IMR-90 (cell line): Measurements from ENCODE around the gene GLB1L. TPM values are rescaled to one million over a fixed set of nuclear protein-coding genes. Genes with fewer than 3 reads are reported as not detected.

Experiments
- ATAC-seq: fragments of 200-7000 bp; cut with Tn5 transposase; 2 replicates; pipeline ENCODE4 v1.9.1; 2020; ENCODE audit warnings: low read depth, mild to moderate bottlenecking, moderate library complexity
- BruUV-seq: library from RNA; stranded (reverse); fragments of 400-500 nt; replicated peaks from 2 replicates; lab custom pipeline; 2021; lab: Mats Ljungman, UMichigan
- CTCF ChIA-PET: fragments of 300-600 bp; formaldehyde crosslinking; extraction: SDS; loops from one replicate; lab custom pipeline; 2021; ENCODE audit warnings: antibody characterized with exemption; lab: Yijun Ruan, JAX
- POLR2A ChIA-PET: fragments of 300-600 bp; sonication (Branson Sonifier 250); formaldehyde crosslinking; loops from one replicate; lab custom pipeline; 2022; ENCODE audit warnings: antibody characterized with exemption; ENCODE audit not compliant: unreplicated experiment; lab: Charles Lee
- DNase-seq: peaks from one replicate; pipeline ENCODE4 v3.0.0; 2013
- H2AFZ ChIP-seq: replicated peaks from 2 replicates; pipeline ENCODE3; 2013; ENCODE audit warnings: low read length, mild to moderate bottlenecking; ENCODE audit not compliant: poor library complexity
- H2AK5ac ChIP-seq: 2 replicates; pipeline ENCODE4 v1.6.1; 2013; ENCODE audit warnings: low read depth, low read length, inconsistent platforms
- H2AK9ac ChIP-seq: replicated peaks from 2 replicates; pipeline ENCODE3; 2013; ENCODE audit warnings: mild to moderate bottlenecking, low read depth, low read length, moderate library complexity; ENCODE audit not compliant: poor library complexity
- H2BK120ac ChIP-seq: 2 replicates; pipeline ENCODE4 v1.6.1; 2013; ENCODE audit warnings: low read depth, low read length, inconsistent platforms
- H2BK15ac ChIP-seq: 3 replicates; pipeline ENCODE4 v1.6.1; 2013; ENCODE audit warnings: low read depth, low read length, inconsistent platforms
- H2BK20ac ChIP-seq: 2 replicates; pipeline ENCODE4 v1.6.1; 2013; ENCODE audit warnings: low read depth, mild to moderate bottlenecking, inconsistent platforms, low read length, moderate library complexity
- H2BK5ac ChIP-seq: 2 replicates; pipeline ENCODE4 v1.6.1; 2013; ENCODE audit warnings: mild to moderate bottlenecking, low read depth, low read length, inconsistent platforms; ENCODE audit not compliant: poor library complexity, severe bottlenecking
- H3K14ac ChIP-seq: replicated peaks from 2 replicates; pipeline ENCODE4 v1.6.1; 2013; ENCODE audit warnings: low read depth, low read length, inconsistent platforms
- H3K18ac ChIP-seq: 2 replicates; pipeline ENCODE4 v1.6.1; 2013; ENCODE audit warnings: low read depth, low read length, control low read depth
- H3K23ac ChIP-seq: 2 replicates; pipeline ENCODE4 v1.6.1; 2013; ENCODE audit warnings: low read depth, low read length, inconsistent platforms
- H3K27ac ChIP-seq: 2 replicates; pipeline ENCODE4 v1.5.1; 2013; ENCODE audit warnings: mild to moderate bottlenecking, control low read depth, low read length; ENCODE audit not compliant: insufficient read depth
- H3K27me3 ChIP-seq: 2 replicates; pipeline ENCODE4 v1.6.1; 2013; ENCODE audit warnings: low read length; ENCODE audit not compliant: control insufficient read depth, insufficient read depth
- H3K36me3 ChIP-seq: 2 replicates; pipeline ENCODE4 v1.6.1; 2013; ENCODE audit warnings: low read length, mixed read lengths; ENCODE audit not compliant: control insufficient read depth, insufficient read depth
- H3K4ac ChIP-seq: 2 replicates; pipeline ENCODE4 v1.6.1; 2013; ENCODE audit warnings: low read depth, low read length, inconsistent platforms
- H3K4me1 ChIP-seq: 2 replicates; pipeline ENCODE4 v1.6.1; 2013; ENCODE audit warnings: low read length, mixed read lengths; ENCODE audit not compliant: control insufficient read depth, insufficient read depth
- H3K4me2 ChIP-seq: 2 replicates; pipeline ENCODE4 v1.6.1; 2013; ENCODE audit warnings: low read depth, mild to moderate bottlenecking, control low read depth, low read length, moderate library complexity
- H3K4me3 ChIP-seq: 2 replicates; pipeline ENCODE4 v1.5.1; 2013; ENCODE audit warnings: low read depth, mild to moderate bottlenecking, control low read depth, low read length, moderate library complexity; ENCODE audit not compliant: insufficient read depth
- H3K56ac ChIP-seq: 2 replicates; pipeline ENCODE4 v1.6.1; 2013; ENCODE audit warnings: low read length, inconsistent platforms; ENCODE audit not compliant: insufficient read depth; ENCODE audit errors: extremely low read depth
- H3K79me1 ChIP-seq, 2 experiments: 2 replicates each; pipeline ENCODE4 v1.6.1; 2013; ENCODE audit warnings: low read length in 2 of 2, inconsistent platforms in 1 of 2, low read depth in 1 of 2
- H3K9ac ChIP-seq: 2 replicates; pipeline ENCODE4 v1.6.1; 2013; ENCODE audit warnings: low read depth, low read length, control low read depth
- H3K9me1 ChIP-seq: 2 replicates; pipeline ENCODE4 v1.6.1; 2013; ENCODE audit warnings: low read length, inconsistent platforms; ENCODE audit not compliant: insufficient read depth
- H3K9me3 ChIP-seq: 2 replicates; pipeline ENCODE4 v1.6.1; 2013; ENCODE audit warnings: low read length; ENCODE audit not compliant: control insufficient read depth, insufficient read depth
- H4K20me1 ChIP-seq: 2 replicates; pipeline ENCODE4 v1.6.1; 2013; ENCODE audit warnings: low read length, inconsistent platforms; ENCODE audit not compliant: insufficient read depth
- H4K5ac ChIP-seq: 2 replicates; pipeline ENCODE4 v1.6.1; 2013; ENCODE audit warnings: mild to moderate bottlenecking, low read depth, low read length, control low read depth
- H4K8ac ChIP-seq, 2 experiments: 2 replicates each; pipeline ENCODE4 v1.6.1; 2013; ENCODE audit warnings: low read depth in 2 of 2, low read length in 2 of 2, control low read depth in 1 of 2, inconsistent platforms in 1 of 2
- H4K91ac ChIP-seq: 2 replicates; pipeline ENCODE4 v1.6.1; 2013; ENCODE audit warnings: low read depth, low read length, inconsistent platforms; ENCODE audit not compliant: insufficient read depth
- CEBPB ChIP-seq: IDR thresholded peaks from 2 replicates; pipeline ENCODE4 v1.6.1; 2012; ENCODE audit warnings: low read depth, low read length, improper control_type of control experiment
- ELK1 ChIP-seq: fragments of 150-350 bp; IDR thresholded peaks from 2 replicates; pipeline ENCODE4 v1.6.1; 2016; ENCODE audit warnings: low read depth, mild to moderate bottlenecking, low read length, moderate library complexity, borderline replicate concordance
- MAZ ChIP-seq: IDR thresholded peaks from 2 replicates; pipeline ENCODE4 v1.6.1; 2012; ENCODE audit warnings: low read depth, mild to moderate bottlenecking, low read length, improper control_type of control experiment, moderate library complexity, borderline replicate concordance
- POLR2A ChIP-seq: IDR thresholded peaks from 2 replicates; pipeline ENCODE4 v1.6.1; 2012; ENCODE audit warnings: mild to moderate bottlenecking, low read depth, low read length
- RFX5 ChIP-seq: IDR thresholded peaks from 2 replicates; pipeline ENCODE4 v1.8.0; 2012; ENCODE audit warnings: low read depth, mild to moderate bottlenecking, low read length, moderate library complexity
- SMC3 ChIP-seq: fragments of 150-350 bp; IDR thresholded peaks from 2 replicates; pipeline ENCODE4 v1.6.1; 2016; ENCODE audit warnings: low read depth, mild to moderate bottlenecking, antibody characterized with exemption, low read length, moderate library complexity
- USF2 ChIP-seq: fragments of 150-350 bp; IDR thresholded peaks from 2 replicates; pipeline ENCODE4 v1.6.1; 2017; ENCODE audit warnings: mild to moderate bottlenecking, antibody characterized with exemption, low read length, low read depth
- WGBS, 2 experiments: methylation state at CpG; one replicate each; pipeline versions ENCODE4 v1.1.5 to v1.1.7; 2013; ENCODE audit warnings: missing lambda C conversion rate in 2 of 2; ENCODE audit not compliant: insufficient read length in 1 of 2; ENCODE audit errors: extremely low coverage in 2 of 2; 5-methylcytosine and 5-hydroxymethylcytosine counted together
- dilution Hi-C: fragments of 300-500 bp; cut with HindIII; formaldehyde crosslinking; loops from one replicate; pipeline ENCODE4 v1.14.3; 2018; ENCODE audit warnings: low sequenced_read_pairs; ENCODE audit not compliant: unreplicated experiment
- in situ Hi-C: fragments of 300-500 bp; cut with MboI; formaldehyde crosslinking; loops from 3 replicates; pipeline ENCODE4 v1.14.3; 2019; ENCODE audit warnings: low sequenced_read_pairs, inconsistent platforms, mixed read lengths
- intact Hi-C: fragments of 100-400 bp; cut with micrococcal nuclease; formaldehyde crosslinking; loops from 2 replicates; pipeline ENCODE4 v1.10.0; 2022
- polyA plus RNA-seq, 3 experiments: library from polyadenylated mRNA; depleted of rRNA; stranded (reverse); fragments of >200 nt; gene quantifications; 2 replicates each; pipeline ENCODE4 v1.2.3, GENCODE V29; 2012; ENCODE audit warnings: low replicate concordance in 1 of 3
- total RNA-seq: library from RNA; depleted of rRNA; stranded (reverse); fragments of >200 nt; gene quantifications from 2 replicates; pipeline ENCODE4 v1.2.3, GENCODE V29; 2012

GLB1L gene
- total and polyA plus RNA-seq, 2 of the 4 experiments (the other 2 are of a cell fraction), result 4.1 to 6.2 TPM

- peaks cover 49% of the 10 kb centered on the region for H3K36me3 ChIP-seq
- no peak overlapping the region for H3K4me2 ChIP-seq
- H3K23ac ChIP-seq, result no peak overlapping the region
- ATAC-seq (no peak), DNase-seq (no peak)
- H3K27ac ChIP-seq, result no peak overlapping the region
- H2AFZ ChIP-seq, result no peak overlapping the region
- H3K56ac ChIP-seq, result no peak overlapping the region
- peaks cover 28 to 35% of the 10 kb centered on the region in 2 experiments for H3K79me1 ChIP-seq
- no peak overlapping the region for H4K8ac ChIP-seq
- no peak overlapping the region for H2BK20ac ChIP-seq
- no peak overlapping the region for H3K14ac ChIP-seq
- no peak overlapping the region for H2AK5ac ChIP-seq
- POLR2A ChIA-PET, result no interaction called here
- H3K4me3 ChIP-seq, result no peak overlapping the region
- BruUV-seq, result no TSS peak
- H3K9ac ChIP-seq, result no peak overlapping the region
- no peak overlapping the region for H2AK9ac ChIP-seq
- no peak overlapping the region for H4K91ac ChIP-seq
- no peak overlapping the region for H2BK15ac ChIP-seq
- CTCF ChIA-PET, result no interaction called here
- no peaks in the 10 kb centered on the region for H3K9me3 ChIP-seq
- H4K5ac ChIP-seq, result no peak overlapping the region
- H3K9me1 ChIP-seq, result peaks cover 8% of the 10 kb centered on the region; the same call in 1 of the 2 replicates
- WGBS, 2 experiments, result 95% methylated on average over 3 of the region's 3 CpGs; no CpG with 5 or more reads in 1 of the 2 experiments
- H2BK5ac ChIP-seq, result no peak overlapping the region
- peaks cover 5% of the 10 kb centered on the region for H3K4me1 ChIP-seq
- H2BK120ac ChIP-seq, result no peak overlapping the region
- H3K27me3 ChIP-seq, result no peaks in the 10 kb centered on the region
- no peak overlapping the region for H3K18ac ChIP-seq
- intact Hi-C loops, result no loop called here
- no peak overlapping the region for H3K4ac ChIP-seq
- dilution Hi-C loops, result no loop called here
- in situ Hi-C loops, result no loop called here
- no peak for TF ChIP-seq USF2
- no peak for TF ChIP-seq SMC3
- TF ChIP-seq MAZ, result no peak
- TF ChIP-seq CEBPB, result no peak
- no peak for TF ChIP-seq POLR2A
- no peak for TF ChIP-seq RFX5
- TF ChIP-seq ELK1, result no peak
- H4K20me1 ChIP-seq, result no peaks in the 10 kb centered on the region; the same call in 1 of the 2 replicates
Observed at GRCh38 chr2:219225350-219225749, 19.9 kb downstream of the GLB1L start.
